Stimulated activated CD4-positive, alpha-beta T cell treated with anti-CD3 and anti-CD28 coated beads, Interleukin-2, amount 100 ng/mL, for 24 hours (primary cell): ENCODE results near the gene SLC45A3.

Experiments
- DNase-seq, 2 donors: peaks; one replicate each; pipeline ENCODE4 v3.0.0-alpha.2; 2020

The SLC45A3 gene

GRCh38 chr1:205631768-205632668 is 48.3 kb downstream of the SLC45A3 start, which contains the start of gene ELK4:
TSS of gene ELK4 (minus strand) at chr1:205632011. CDS start at chr1:205623882, 8,129 bp downstream.
- peak; percentile 100 for DNase-seq

GRCh38 chr1:205631010-205631767 is 49.1 kb downstream of the SLC45A3 start:
- peak; percentile 79 to 83 for DNase-seq

GRCh38 chr1:205630651-205631009 is 49.7 kb downstream of the SLC45A3 start:
- no peak for DNase-seq

GRCh38 chr1:205630241-205630640 is 50.1 kb downstream of the SLC45A3 start:
- DNase-seq = no peak

GRCh38 chr1:205629751-205630150 is 50.6 kb downstream of the SLC45A3 start:
- peak in 1 of 2 donors; percentile 14 for DNase-seq

GRCh38 chr1:205627956-205628355 is 52.4 kb downstream of the SLC45A3 start:
- no peak for DNase-seq

GRCh38 chr1:205626216-205626615 is 54.1 kb downstream of the SLC45A3 start:
- no peak for DNase-seq

GRCh38 chr1:205623646-205624045 is 56.7 kb downstream of the SLC45A3 start:
- DNase-seq = no peak

GRCh38 chr1:205620269-205620668 is 60.0 kb downstream of the SLC45A3 start:
- no peak for DNase-seq

GRCh38 chr1:205619376-205619775 is 60.9 kb downstream of the SLC45A3 start:
- no peak for DNase-seq

- no peak for DNase-seq
Observed at GRCh38 chr1:205616563-205617293, 63.6 kb downstream of the SLC45A3 start.

- DNase-seq = no peak
Observed at GRCh38 chr1:205615789-205616188, 64.5 kb downstream of the SLC45A3 start.

GRCh38 chr1:205613854-205614412 is 66.4 kb downstream of the SLC45A3 start:
- no peak for DNase-seq

- DNase-seq = no peak
Observed at GRCh38 chr1:205612556-205612955, 67.8 kb downstream of the SLC45A3 start.

GRCh38 chr1:205612104-205612503 is 68.2 kb downstream of the SLC45A3 start:
- DNase-seq = no peak

GRCh38 chr1:205610901-205611466 is 69.3 kb downstream of the SLC45A3 start:
- no peak for DNase-seq

- no peak for DNase-seq
Observed at GRCh38 chr1:205610036-205610435, 70.3 kb downstream of the SLC45A3 start.
